ENCODE results near the gene HOMER1. TPM values are rescaled to one million over a fixed set of nuclear protein-coding genes. Genes with fewer than 3 reads are reported as not detected.
"Not testable (repeated sequence)": the region's sequence is repeated elsewhere in the genome, so short reads cannot be mapped to it uniquely, and the experiment has no call there.

The HOMER1 gene
- total and polyA plus RNA-seq, 8 donors = 4.2 to 14.0 (median 10.6) TPM

DNA sequence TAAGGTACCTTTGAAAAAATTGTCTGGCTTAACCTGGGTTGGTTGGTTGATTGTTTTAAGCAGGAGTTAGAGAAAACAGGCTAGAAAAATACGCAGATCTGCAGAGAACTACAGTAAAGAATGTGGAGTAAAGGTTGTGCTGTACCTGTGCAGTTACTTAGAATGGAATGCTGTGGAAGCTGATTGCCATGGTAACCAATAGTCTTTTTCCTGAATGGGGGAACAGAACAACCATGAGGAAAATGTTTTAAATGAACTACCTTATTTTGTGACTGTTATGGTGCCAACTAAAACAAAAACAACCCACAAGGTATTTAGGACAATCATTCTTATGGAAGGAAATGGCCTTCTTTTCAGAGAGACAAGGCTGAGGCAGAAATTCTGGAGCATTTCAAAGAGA lies 4.8 kb upstream of the HOMER1 start:
- Histone ChIP-seq H3K4me3 (no peak overlapping the region), H3K27me3 (peaks cover 0 to 10% of the 10 kb centered on the region in 2 donors), H3K27ac (no peak overlapping the region), H3K36me3 (no peaks in the 10 kb centered on the region), H3K4me1 (peaks cover 0 to under 1% of the 10 kb centered on the region in 2 donors), H3K9me3 (no peaks in the 10 kb centered on the region)
- DNase-seq = peak in 1 of 4 donors; percentile 21
- intact Hi-C loops (cut with DNase I) = no loop called here
- no peak for ATAC-seq
- TF ChIP-seq, protein P1, sequence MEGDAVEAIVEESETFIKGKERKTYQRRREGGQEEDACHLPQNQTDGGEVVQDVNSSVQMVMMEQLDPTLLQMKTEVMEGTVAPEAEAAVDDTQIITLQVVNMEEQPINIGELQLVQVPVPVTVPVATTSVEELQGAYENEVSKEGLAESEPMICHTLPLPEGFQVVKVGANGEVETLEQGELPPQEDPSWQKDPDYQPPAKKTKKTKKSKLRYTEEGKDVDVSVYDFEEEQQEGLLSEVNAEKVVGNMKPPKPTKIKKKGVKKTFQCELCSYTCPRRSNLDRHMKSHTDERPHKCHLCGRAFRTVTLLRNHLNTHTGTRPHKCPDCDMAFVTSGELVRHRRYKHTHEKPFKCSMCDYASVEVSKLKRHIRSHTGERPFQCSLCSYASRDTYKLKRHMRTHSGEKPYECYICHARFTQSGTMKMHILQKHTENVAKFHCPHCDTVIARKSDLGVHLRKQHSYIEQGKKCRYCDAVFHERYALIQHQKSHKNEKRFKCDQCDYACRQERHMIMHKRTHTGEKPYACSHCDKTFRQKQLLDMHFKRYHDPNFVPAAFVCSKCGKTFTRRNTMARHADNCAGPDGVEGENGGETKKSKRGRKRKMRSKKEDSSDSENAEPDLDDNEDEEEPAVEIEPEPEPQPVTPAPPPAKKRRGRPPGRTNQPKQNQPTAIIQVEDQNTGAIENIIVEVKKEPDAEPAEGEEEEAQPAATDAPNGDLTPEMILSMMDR (IDR thresholded peaks at IDR 0.05) = no peak

DNA sequence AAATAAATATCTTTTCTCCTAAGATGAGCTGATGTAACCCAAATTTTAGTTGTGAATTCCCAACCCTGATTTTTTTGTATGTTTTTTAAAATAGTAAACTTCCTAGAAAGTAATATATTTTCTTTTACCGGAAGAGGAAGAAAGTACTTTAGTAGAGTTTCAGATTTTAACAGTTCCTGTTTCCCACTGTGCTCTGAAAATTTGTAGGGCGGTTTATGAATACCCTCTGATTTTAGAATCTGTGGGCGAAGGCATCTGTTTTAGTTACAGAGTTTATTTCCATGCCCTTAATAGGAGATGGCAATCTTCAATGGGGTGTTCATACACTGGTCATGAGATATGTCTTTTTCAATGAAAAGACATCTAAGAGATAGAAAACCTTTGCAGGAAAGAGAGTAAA lies 3.7 kb upstream of the HOMER1 start:
- DNase-seq = no peak
- Histone ChIP-seq H3K9me3 (no peaks in the 10 kb centered on the region), H3K4me1 (peaks cover 2 to 11% of the 10 kb centered on the region in 2 donors), H3K4me3 (no peak overlapping the region), H3K27me3 (peaks cover 8 to 22% of the 10 kb centered on the region in 2 donors), H3K27ac (no peak overlapping the region), H3K36me3 (no peaks in the 10 kb centered on the region)
- ATAC-seq = no peak
- TF ChIP-seq, protein P1 (IDR thresholded peaks at IDR 0.05) = no peak
- intact Hi-C loops (cut with DNase I) = no loop called here

- intact Hi-C loops (cut with DNase I) = no loop called here
- Histone ChIP-seq H3K4me1 (peaks cover 2 to 18% of the 10 kb centered on the region in 2 donors), H3K36me3 (no peaks in the 10 kb centered on the region), H3K27me3 (peaks cover 14 to 28% of the 10 kb centered on the region in 2 donors), H3K27ac (no peak overlapping the region), H3K9me3 (no peaks in the 10 kb centered on the region), H3K4me3 (no peak overlapping the region)
- DNase-seq = no peak
- no peak for ATAC-seq
- TF ChIP-seq, protein P1 (IDR thresholded peaks at IDR 0.05) = no peak
Observed at GRCh38 chr5:79516986-79517385, 3.1 kb upstream of the HOMER1 start.

DNA sequence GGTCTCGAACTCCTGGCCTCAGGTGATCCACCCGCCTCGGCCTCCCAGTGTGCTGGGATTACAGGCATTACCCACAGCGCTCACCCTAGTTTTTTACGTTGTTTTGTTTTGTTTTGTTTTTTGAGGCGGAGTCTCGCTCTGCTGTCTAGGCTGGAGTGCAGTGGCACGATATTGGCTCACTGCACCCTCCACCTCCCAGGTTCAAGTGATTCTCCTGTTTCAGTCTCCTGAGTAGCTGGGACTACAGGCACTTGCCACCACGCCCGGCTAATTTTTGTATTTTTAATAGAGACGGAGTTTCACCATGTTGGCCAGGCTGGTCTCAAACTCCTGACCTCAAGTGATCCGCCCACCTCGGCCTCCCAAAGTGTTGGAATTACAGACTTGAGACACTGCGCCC lies 2.4 kb upstream of the HOMER1 start:
- H3K27ac ChIP-seq; ATAC-seq; H3K4me3 ChIP-seq; DNase-seq; intact Hi-C loops (cut with DNase I); H3K9me3 ChIP-seq; H3K36me3 ChIP-seq: not testable (repeated sequence)
- Histone ChIP-seq H3K4me1 (peaks cover 2 to 23% of the 10 kb centered on the region in 2 donors), H3K27me3 (peaks cover 21 to 34% of the 10 kb centered on the region in 2 donors)

- peak; percentile 86 for ATAC-seq
- H3K4me1 ChIP-seq = peaks cover 2 to 23% of the 10 kb centered on the region in 2 donors
- peak overlapping the region; percentile 63 to 93 for H3K4me3 ChIP-seq
- H3K9me3 ChIP-seq = no peaks in the 10 kb centered on the region
- no peaks in the 10 kb centered on the region for H3K36me3 ChIP-seq
- TF ChIP-seq, protein P1 (IDR thresholded peaks at IDR 0.05) = no peak
- intact Hi-C loops (cut with DNase I) = no loop called here
- peak overlapping the region; percentile 80 to 95 for H3K27ac ChIP-seq
- peaks cover 31 to 52% of the 10 kb centered on the region in 2 donors for H3K27me3 ChIP-seq
- DNase-seq = peak; percentile 87 to 94 (median 91)
Observed at GRCh38 chr5:79514391-79515105, 614 bp upstream of the HOMER1 start.
